HepG2 (cell line): ENCODE results near the gene KIF6. TPM values are rescaled to one million over a fixed set of nuclear protein-coding genes. Genes with fewer than 3 reads are reported as not detected.

ENCODE experiments used
- ATAC-seq: fragments of 200-7000 bp; cut with Tn5 transposase; 3 replicates; pipeline ENCODE4 v1.9.1; 2020; ENCODE audit warnings: mild to moderate bottlenecking, moderate library complexity
- BruUV-seq: library from RNA; stranded (reverse); fragments of 400-500 nt; replicated peaks from 2 replicates; lab custom pipeline; 2021; lab: Mats Ljungman, UMichigan
- CTCF ChIA-PET: fragments of 300-600 bp; formaldehyde crosslinking; extraction: SDS; loops from one replicate; lab custom pipeline; 2021; ENCODE audit warnings: low total read pairs, inconsistent platforms, low intra/inter-chr PET ratio; lab: Yijun Ruan, JAX
- POLR2A ChIA-PET: fragments of 350-600 bp; sonication (Branson Sonifier 250); formaldehyde crosslinking; loops from one replicate; lab custom pipeline; 2020; ENCODE audit warnings: antibody characterized with exemption, inconsistent platforms; lab: Yijun Ruan, JAX
- DNase-seq: peaks from one replicate; pipeline ENCODE4 v3.0.0-alpha.2; 2015; ENCODE audit warnings: low spot score
- FAIRE-seq: peaks from 3 replicates; lab custom pipeline; 2011; peaks lifted over from hg19 to GRCh38; lab: Jason Lieb, UNC
- H2AFZ ChIP-seq: one replicate; pipeline ENCODE4 v1.6.1; 2011; ENCODE audit warnings: low read length, inconsistent platforms
- H3K27ac ChIP-seq: fragments of 300-600 bp; 3 replicates; pipeline ENCODE4 v1.8.0; 2011; ENCODE audit warnings: mixed run types, mild to moderate bottlenecking, mixed read lengths, low read length, inconsistent platforms; ENCODE audit not compliant: insufficient read depth; ENCODE audit errors: extremely low read length
- H3K27me3 ChIP-seq, 2 experiments: fragments of 200-600 bp in 1 of 2; 2 replicates in 1 of 2; 3 replicates in 1 of 2; pipeline versions ENCODE4 v1.6.0 to v1.8.0; 2011; ENCODE audit warnings: low read length in 2 of 2, mild to moderate bottlenecking in 2 of 2, moderate library complexity in 2 of 2, inconsistent platforms in 1 of 2; ENCODE audit not compliant: insufficient read depth in 2 of 2, control insufficient read depth in 1 of 2
- H3K36me3 ChIP-seq, 2 experiments: fragments of 200-600 bp in 1 of 2; replicated peaks in 1 of 2; 2 replicates in 1 of 2; 3 replicates in 1 of 2; pipeline versions ENCODE4 v1.5.1 to v1.8.0; 2011; ENCODE audit warnings: low read length in 2 of 2, inconsistent platforms in 1 of 2; ENCODE audit not compliant: insufficient read depth in 2 of 2, control insufficient read depth in 1 of 2
- H3K4me1 ChIP-seq: 2 replicates; pipeline ENCODE4 v1.5.1; 2012; ENCODE audit warnings: low read length, inconsistent platforms; ENCODE audit not compliant: insufficient read depth
- H3K4me2 ChIP-seq: 2 replicates; pipeline ENCODE4 v1.6.0; 2011; ENCODE audit warnings: low read depth, low read length, inconsistent platforms
- H3K4me3 ChIP-seq, 3 experiments: fragments of 200-600 bp in 1 of 3; sonication (generic), shearing (Covaris generic) in 1 of 3; replicated peaks in 1 of 3; 2 replicates each; pipeline ENCODE4 v1.5.1; 2011 to 2016; ENCODE audit warnings: low read length in 3 of 3, inconsistent platforms in 2 of 3, low read depth in 2 of 3, mild to moderate bottlenecking in 2 of 3, control low read depth in 1 of 3, mixed read lengths in 1 of 3; ENCODE audit not compliant: insufficient read depth in 1 of 3
- H3K79me2 ChIP-seq: one replicate; pipeline ENCODE4 v1.6.1; 2011; ENCODE audit warnings: low read length, inconsistent platforms; ENCODE audit not compliant: insufficient read depth
- H3K9ac ChIP-seq: 2 replicates; pipeline ENCODE4 v1.6.0; 2011; ENCODE audit warnings: mild to moderate bottlenecking, low read depth, low read length, inconsistent platforms; ENCODE audit not compliant: insufficient read depth
- H3K9me3 ChIP-seq: 2 replicates; pipeline ENCODE4 v1.5.1; 2012; ENCODE audit warnings: mild to moderate bottlenecking, low read length
- H4K20me1 ChIP-seq: 2 replicates; pipeline ENCODE4 v1.6.0; 2011; ENCODE audit warnings: inconsistent platforms, mild to moderate bottlenecking, low read length, moderate library complexity; ENCODE audit not compliant: insufficient read depth
- CAMTA2 ChIP-seq: sonication (generic); formaldehyde crosslinking; IDR thresholded peaks from 2 replicates; pipeline ENCODE4 v1.4.0; 2020; ENCODE audit warnings: mild to moderate bottlenecking, missing genetic modification reagents, borderline replicate concordance
- HMG20A ChIP-seq: IDR thresholded peaks from 2 replicates; pipeline ENCODE4 v1.6.1; 2016; ENCODE audit warnings: borderline replicate concordance
- KLF16 ChIP-seq, 2 experiments: sonication (generic) in 1 of 2; formaldehyde crosslinking in 1 of 2; IDR thresholded peaks; 2 replicates each; pipeline versions ENCODE4 v1.6.1 to v1.8.0; 2016 to 2023; ENCODE audit warnings: missing genetic modification reagents in 2 of 2, missing compliant biosample characterization in 1 of 2
- MLX ChIP-seq: IDR thresholded peaks from 2 replicates; pipeline ENCODE4 v1.6.1; 2016
- MYNN ChIP-seq: sonication (generic); formaldehyde crosslinking; IDR thresholded peaks from 2 replicates; pipeline ENCODE4 v1.4.0; 2020; ENCODE audit warnings: mild to moderate bottlenecking, low read depth, missing genetic modification reagents
- RORA ChIP-seq: sonication (generic); formaldehyde crosslinking; IDR thresholded peaks from 2 replicates; pipeline ENCODE4 v1.5.0; 2020; ENCODE audit warnings: mild to moderate bottlenecking, missing genetic modification reagents, moderate library complexity
- SNAPC2 ChIP-seq: sonication (generic); formaldehyde crosslinking; IDR thresholded peaks from 2 replicates; pipeline ENCODE4 v1.8.1; 2022; ENCODE audit warnings: mild to moderate bottlenecking, missing genetic modification reagents
- SRSF1 ChIP-seq: fragments of 200-400 bp; formaldehyde crosslinking; optimal IDR thresholded peaks from 2 replicates; pipeline ENCODE3; 2017; ENCODE audit warnings: mild to moderate bottlenecking, low read depth, low read length, moderate library complexity
- SSRP1 ChIP-seq: IDR thresholded peaks from 2 replicates; pipeline ENCODE4 v1.6.1; 2016; ENCODE audit warnings: control low read depth
- ZNF235 ChIP-seq: sonication (generic); formaldehyde crosslinking; IDR thresholded peaks from 2 replicates; pipeline ENCODE4 v1.8.1; 2023; ENCODE audit warnings: mild to moderate bottlenecking, missing genetic modification reagents, borderline replicate concordance
- in situ Hi-C: cut with HindIII; loops from 2 replicates; pipeline ENCODE4 v1.10.0; 2017; ENCODE audit warnings: low pct_unique_long_range_greater_than_20kb; ENCODE audit not compliant: extremely low pct_ligation_motif_present
- intact Hi-C: fragments of 100-400 bp; cut with micrococcal nuclease; formaldehyde crosslinking; loops from one replicate; pipeline ENCODE4 v1.10.0; 2022; ENCODE audit not compliant: unreplicated experiment
- polyA plus RNA-seq, 8 experiments: library from polyadenylated mRNA; depleted of rRNA in 3 of 8; stranded (reverse) in 7 of 8; unstranded in 1 of 8; fragments of >200 nt; fragmentation: Illumina TruSeq in 4 of 8; extraction: Trizol in 4 of 8; gene quantifications; 2 replicates each; pipeline versions ENCODE4 v1.2.1 to v1.2.3, GENCODE V29; 2011 to 2016; ENCODE audit warnings: low read depth in 4 of 8, missing spikeins in 1 of 8, mixed read lengths in 1 of 8; ENCODE audit not compliant: insufficient read depth in 1 of 8
- total RNA-seq, 5 experiments: library from RNA; depleted of rRNA; stranded (reverse); fragments of >200 nt; fragmentation: Illumina TruSeq; extraction: Trizol; gene quantifications; 2 replicates each; pipeline ENCODE4 v1.2.3, GENCODE V29; 2016; ENCODE audit warnings: low read depth in 1 of 5

The KIF6 gene
- total and polyA plus RNA-seq, 2 of the 13 experiments (the other 11 are each of a cell fraction or from before 2014, with no cell fraction given): 0.04 to 0.27 TPM

- in situ Hi-C loops (no loop called here), intact Hi-C loops (no loop called here)
- Histone ChIP-seq H4K20me1 (no peaks in the 10 kb centered on the region), H3K36me3 (no peaks in the 10 kb centered on the region), H3K4me1 (no peaks in the 10 kb centered on the region), H3K9me3 (no peaks in the 10 kb centered on the region), H3K27me3 (no peaks in the 10 kb centered on the region), H3K9ac (no peak overlapping the region), H3K4me2 (no peak overlapping the region), H3K27ac (no peak overlapping the region), H3K4me3 (no peak overlapping the region), H3K79me2 (no peaks in the 10 kb centered on the region), H2AFZ (no peak overlapping the region)
- DNase-seq (no peak), ATAC-seq (no peak), FAIRE-seq (no peak)
- ChIA-PET CTCF (no interaction called here), POLR2A (no interaction called here)
- no TSS peak for BruUV-seq
- TF ChIP-seq SNAPC2: no peak
- no peak for TF ChIP-seq ZNF235 (CRISPR knock-in tag)
- no peak for TF ChIP-seq MYNN (CRISPR knock-in tag)
- TF ChIP-seq KLF16 (CRISPR knock-in tag; IDR thresholded peaks at IDR 0.05): no peak
- TF ChIP-seq MLX (CRISPR knock-in tag): no peak
- no peak for TF ChIP-seq RORA
- TF ChIP-seq CAMTA2: no peak
Observed at GRCh38 chr6:39493777-39494176, 231.4 kb downstream of the KIF6 start.

GRCh38 chr6:39493174-39493573 lies 232.0 kb downstream of the KIF6 start:
- Histone ChIP-seq H3K36me3 (no peaks in the 10 kb centered on the region), H3K79me2 (no peaks in the 10 kb centered on the region), H3K4me1 (no peaks in the 10 kb centered on the region), H4K20me1 (no peaks in the 10 kb centered on the region), H3K27me3 (no peaks in the 10 kb centered on the region), H3K27ac (no peak overlapping the region), H3K9me3 (no peaks in the 10 kb centered on the region), H2AFZ (no peak overlapping the region), H3K4me2 (no peak overlapping the region), H3K9ac (no peak overlapping the region), H3K4me3 (no peak overlapping the region)
- ATAC-seq (no peak), FAIRE-seq (no peak), DNase-seq (no peak)
- no TSS peak for BruUV-seq
- TF ChIP-seq SRSF1 (no peak), SSRP1 (CRISPR knock-in tag) (no peak), HMG20A (CRISPR knock-in tag) (no peak)
- ChIA-PET CTCF (no interaction called here), POLR2A (no interaction called here)
- intact Hi-C loops: no loop called here
- in situ Hi-C loops: no loop called here
